HG03159 (cell line): ENCODE data around the gene ROR2.

Experiments
- ATAC-seq: cut with Tn5 transposase; IDR thresholded peaks from one replicate; pipeline ENCODE4 v1.9.1; 2021; ENCODE audit warnings: mild to moderate bottlenecking, moderate library complexity; ENCODE audit not compliant: unreplicated experiment

The ROR2 gene

GRCh38 chr9:91820126-91820750, 129.8 kb downstream of the ROR2 start:
- ATAC-seq: no peak

DNA sequence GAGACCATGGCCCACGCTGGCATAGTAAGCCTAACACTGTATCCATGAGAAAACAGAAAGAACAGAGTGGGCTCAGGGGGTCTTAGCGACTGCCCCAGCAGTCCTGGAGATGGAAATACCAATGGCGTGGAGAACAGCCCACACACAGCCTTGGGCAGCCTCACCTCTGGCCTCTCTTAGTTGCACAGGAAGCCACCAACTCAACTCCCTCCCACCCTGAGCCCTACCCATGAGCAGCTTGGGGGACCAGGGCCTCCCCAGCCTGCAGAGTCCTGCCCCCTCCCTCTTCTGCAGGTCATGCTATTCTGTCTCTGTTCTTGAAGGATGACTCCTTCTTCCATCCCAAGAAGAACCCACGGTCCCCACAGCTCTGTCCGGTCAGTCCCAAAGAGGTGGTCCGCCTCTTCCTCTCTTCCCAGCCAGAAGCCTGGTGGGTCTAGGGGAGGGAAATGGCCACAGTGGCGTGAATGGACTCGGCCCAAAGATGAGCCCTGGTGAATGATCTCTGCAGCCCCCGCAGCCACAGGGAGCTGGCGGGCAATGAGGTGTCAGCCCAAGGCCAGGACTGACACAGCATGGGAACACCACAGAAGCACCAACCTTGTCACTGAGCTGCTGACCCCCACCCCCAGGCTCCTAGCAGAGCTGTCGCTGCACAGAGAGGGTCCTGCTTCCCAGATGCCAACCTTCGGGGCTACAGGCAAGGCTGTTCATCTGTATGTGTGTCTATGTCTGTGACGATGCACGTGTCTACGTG, 131.2 kb downstream of the ROR2 start:
- ATAC-seq: no peak

- no peak for ATAC-seq
Measured at GRCh38 chr9:91818225-91818585, 131.8 kb downstream of the ROR2 start.

DNA sequence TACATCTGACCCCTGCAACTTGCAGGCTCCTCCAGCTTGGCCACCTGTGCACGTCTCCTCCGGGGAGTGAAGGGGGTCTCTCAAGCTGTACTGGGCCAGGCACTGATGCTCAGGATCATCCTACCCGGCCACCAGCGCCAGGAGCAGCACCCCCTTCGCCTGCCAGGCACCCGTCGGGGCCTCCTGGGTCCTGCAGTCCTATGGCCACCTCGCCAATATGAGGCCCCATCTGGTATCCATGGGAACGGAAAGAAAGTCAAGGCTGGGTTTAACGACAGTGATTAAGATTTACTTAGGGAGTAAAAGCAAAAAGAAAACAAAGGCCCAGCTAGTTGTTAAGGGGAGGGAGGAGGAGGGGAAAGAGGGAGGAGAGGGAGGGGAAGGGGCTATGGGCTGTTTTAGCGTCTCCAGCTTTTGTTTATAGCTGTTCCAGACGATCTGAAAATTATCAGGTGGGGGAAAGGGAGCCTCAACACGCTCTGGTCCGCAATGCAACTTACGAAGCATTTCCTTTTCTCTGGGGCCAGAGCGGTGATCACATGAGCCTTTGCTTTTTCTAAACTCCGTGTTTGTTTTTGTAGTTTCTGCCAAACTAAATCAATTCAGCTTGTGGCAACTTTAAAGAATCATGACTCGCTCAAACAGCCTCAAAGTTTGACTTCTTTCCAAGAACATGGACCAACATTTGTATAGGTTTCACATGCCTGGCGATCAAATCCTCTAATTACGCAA, 132.4 kb downstream of the ROR2 start:
- ATAC-seq: no peak

GRCh38 chr9:91817106-91817492, 132.9 kb downstream of the ROR2 start:
- ATAC-seq: no peak

GRCh38 chr9:91816356-91816755, 133.7 kb downstream of the ROR2 start:
- no peak for ATAC-seq

- no peak for ATAC-seq
Measured at GRCh38 chr9:91815896-91816295, 134.1 kb downstream of the ROR2 start.

DNA sequence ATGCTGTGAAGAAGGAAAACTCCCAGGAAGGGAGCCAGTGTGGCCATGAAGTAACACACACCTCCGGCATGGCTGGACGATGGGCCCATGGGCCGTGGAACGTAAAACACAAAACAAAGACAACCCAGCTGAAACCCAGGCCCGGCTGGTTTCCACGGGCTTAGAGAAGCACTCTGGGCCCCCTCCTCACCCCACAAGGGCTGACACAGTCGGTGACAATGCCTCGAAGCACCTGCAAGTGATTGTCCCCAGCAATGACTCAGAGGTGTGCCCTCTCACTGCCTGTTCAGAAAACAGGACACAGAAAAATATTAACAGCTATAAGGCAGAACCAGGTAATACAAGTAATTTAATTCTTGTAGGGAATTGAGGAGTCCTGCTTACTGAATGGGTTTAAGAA, 135.3 kb downstream of the ROR2 start:
- ATAC-seq: no peak

- ATAC-seq: no peak
Measured at GRCh38 chr9:91814201-91814600, 135.8 kb downstream of the ROR2 start.

GRCh38 chr9:91813176-91813795, 136.7 kb downstream of the ROR2 start:
- ATAC-seq: no peak

GRCh38 chr9:91812191-91812590, 137.8 kb downstream of the ROR2 start:
- no peak for ATAC-seq

DNA sequence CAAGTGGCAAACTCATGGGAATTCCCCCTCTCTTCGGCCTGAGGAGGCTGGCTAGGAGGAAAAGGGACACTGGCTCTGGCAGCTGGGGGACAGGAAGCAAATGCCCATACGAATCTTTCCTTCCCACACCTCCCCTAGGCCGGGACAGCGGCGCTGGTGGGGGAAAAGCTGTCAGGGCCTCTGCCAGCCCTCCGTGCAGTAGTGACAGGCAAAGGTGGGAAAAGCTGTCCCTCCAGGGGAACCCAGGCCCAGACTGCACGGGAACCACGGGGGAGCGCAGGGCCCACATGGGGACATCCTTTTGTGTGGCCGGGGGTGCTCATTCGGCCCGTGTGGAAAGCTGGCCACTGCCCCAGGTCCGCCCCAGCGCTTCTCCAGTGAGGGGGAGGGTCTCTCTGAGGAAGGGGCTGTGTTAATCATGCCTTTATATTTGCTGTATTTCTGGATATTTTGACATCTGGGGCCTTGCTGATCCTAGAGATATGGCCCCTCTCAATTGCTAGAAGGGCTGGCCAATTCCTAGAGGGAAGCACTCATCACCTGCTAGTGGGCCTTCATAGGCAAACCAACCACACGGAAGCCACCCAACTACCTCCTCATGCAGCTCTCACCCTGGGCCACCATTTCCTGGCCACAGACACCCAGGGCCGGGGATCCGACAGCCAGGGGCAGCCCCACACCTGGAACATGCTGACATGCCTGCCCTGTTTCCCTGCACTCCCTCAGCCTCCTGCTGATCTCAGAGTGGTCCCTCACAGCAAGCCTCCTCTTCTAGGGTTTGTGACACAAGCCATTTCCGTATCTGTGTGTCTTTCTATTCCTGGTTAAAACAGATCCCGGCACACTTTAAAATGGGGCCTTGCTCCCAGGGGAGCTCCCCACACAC, 138.8 kb downstream of the ROR2 start:
- no peak for ATAC-seq

GRCh38 chr9:91810286-91810905, 139.6 kb downstream of the ROR2 start:
- no peak for ATAC-seq

- ATAC-seq: no peak
Measured at GRCh38 chr9:91809581-91810285, 140.3 kb downstream of the ROR2 start.

- no peak for ATAC-seq
Measured at GRCh38 chr9:91807643-91808246, 142.3 kb downstream of the ROR2 start.

GRCh38 chr9:91805031-91805430, 145.0 kb downstream of the ROR2 start:
- no peak for ATAC-seq

GRCh38 chr9:91803970-91804752, 145.9 kb downstream of the ROR2 start:
- ATAC-seq: no peak

- ATAC-seq: no peak
Measured at GRCh38 chr9:91803151-91803940, 146.7 kb downstream of the ROR2 start.
